Activated naive CD8-positive, alpha-beta T cell treated with anti-CD3 and anti-CD28 coated beads, Interleukin-2, amount 10 ng/mL, durations not matched to agents 7 days and 5 days (primary cell): ENCODE data around the gene NAA11. TPM values are rescaled to one million over a fixed set of nuclear protein-coding genes. Genes with fewer than 3 reads are reported as not detected.

Source experiments
- ATAC-seq: fragments of 150-1000 bp; cut with Tn5 transposase; one replicate; pipeline ENCODE4 v1.10.0; 2021; ENCODE audit warnings: low read depth, moderate library complexity
- POLR2A ChIA-PET: fragments of 350-600 bp; sonication (Branson Sonifier 250); formaldehyde crosslinking; loops from one replicate; lab custom pipeline; 2021; ENCODE audit warnings: antibody characterized with exemption; lab: Charles Lee
- DNase-seq: peaks from one replicate; pipeline ENCODE4 v3.0.0; 2021
- H3K27ac Mint-ChIP-seq: one replicate; pipeline ENCODE4 v1.8.0; 2022; ENCODE audit warnings: mild to moderate bottlenecking, mixed read lengths
- H3K27me3 Mint-ChIP-seq: one replicate; pipeline ENCODE4 v1.8.0; 2022; ENCODE audit warnings: mild to moderate bottlenecking, moderate library complexity, mixed read lengths
- H3K36me3 Mint-ChIP-seq: one replicate; pipeline ENCODE4 v1.8.0; 2021; ENCODE audit warnings: mild to moderate bottlenecking, mixed read lengths
- H3K4me1 Mint-ChIP-seq: one replicate; pipeline ENCODE4 v1.8.0; 2021; ENCODE audit warnings: mixed read lengths
- H3K4me3 Mint-ChIP-seq: one replicate; pipeline ENCODE4 v1.8.0; 2022; ENCODE audit warnings: mild to moderate bottlenecking, moderate library complexity, mixed read lengths
- H3K9me3 Mint-ChIP-seq: one replicate; pipeline ENCODE4 v1.8.0; 2021; ENCODE audit warnings: mixed read lengths
- total RNA-seq, 2 experiments: library from RNA; stranded (reverse); gene quantifications; one replicate each; pipeline ENCODE4 v1.2.3, GENCODE V29; 2021

NAA11 gene
- not detected for total RNA-seq

GRCh38 chr4:79325864-79326328 lies at the start of gene NAA11:
Gene NAA11 (minus strand): TSS chr4:79326061. CDS start chr4:79325877, 184 bp downstream.
- Mint-ChIP-seq H3K36me3 (no peaks in the 10 kb centered on the region), H3K4me3 (no peak within 1 kb of the TSS), H3K9me3 (no peaks in the 10 kb centered on the region), H3K4me1 (no peaks in the 10 kb centered on the region), H3K27ac (no peak within 1 kb of the TSS), H3K27me3 (no peaks in the 10 kb centered on the region)
- no peak for DNase-seq
- POLR2A ChIA-PET: no interaction called here
- ATAC-seq: no peak

- Mint-ChIP-seq H3K4me3 (no peak overlapping the region), H3K9me3 (no peaks in the 10 kb centered on the region), H3K36me3 (no peaks in the 10 kb centered on the region), H3K27me3 (no peaks in the 10 kb centered on the region), H3K4me1 (no peaks in the 10 kb centered on the region), H3K27ac (no peak overlapping the region)
- ATAC-seq: no peak
- DNase-seq: no peak
- POLR2A ChIA-PET: no interaction called here
Observed at GRCh38 chr4:79370026-79370425, 44.2 kb upstream of the NAA11 start.

- H3K4me3 Mint-ChIP-seq: no peak overlapping the region
- no peaks in the 10 kb centered on the region for H3K36me3 Mint-ChIP-seq
- POLR2A ChIA-PET: no interaction called here
- H3K27me3 Mint-ChIP-seq: no peaks in the 10 kb centered on the region
- DNase-seq: no peak
- H3K4me1 Mint-ChIP-seq: no peaks in the 10 kb centered on the region
- no peak overlapping the region for H3K27ac Mint-ChIP-seq
- no peak for ATAC-seq
- H3K9me3 Mint-ChIP-seq: no peaks in the 10 kb centered on the region
Observed at GRCh38 chr4:79367096-79367495, 41.2 kb upstream of the NAA11 start.

GRCh38 chr4:79366422-79366821 lies 40.6 kb upstream of the NAA11 start:
- Mint-ChIP-seq H3K4me3 (no peak overlapping the region), H3K36me3 (no peaks in the 10 kb centered on the region), H3K9me3 (no peaks in the 10 kb centered on the region), H3K4me1 (no peaks in the 10 kb centered on the region), H3K27me3 (no peaks in the 10 kb centered on the region), H3K27ac (no peak overlapping the region)
- POLR2A ChIA-PET: no interaction called here
- no peak for ATAC-seq
- no peak for DNase-seq

- ATAC-seq: no peak
- H3K9me3 Mint-ChIP-seq: no peaks in the 10 kb centered on the region
- POLR2A ChIA-PET: no interaction called here
- no peak overlapping the region for H3K27ac Mint-ChIP-seq
- H3K36me3 Mint-ChIP-seq: no peaks in the 10 kb centered on the region
- H3K27me3 Mint-ChIP-seq: no peaks in the 10 kb centered on the region
- no peak for DNase-seq
- no peaks in the 10 kb centered on the region for H3K4me1 Mint-ChIP-seq
- no peak overlapping the region for H3K4me3 Mint-ChIP-seq
Observed at GRCh38 chr4:79364061-79364460, 38.2 kb upstream of the NAA11 start.

- no peaks in the 10 kb centered on the region for H3K36me3 Mint-ChIP-seq
- H3K4me1 Mint-ChIP-seq: no peaks in the 10 kb centered on the region
- no peak for DNase-seq
- no peak for ATAC-seq
- H3K9me3 Mint-ChIP-seq: no peaks in the 10 kb centered on the region
- H3K27me3 Mint-ChIP-seq: no peaks in the 10 kb centered on the region
- POLR2A ChIA-PET: no interaction called here
- H3K27ac Mint-ChIP-seq: no peak overlapping the region
- no peak overlapping the region for H3K4me3 Mint-ChIP-seq
Observed at GRCh38 chr4:79362626-79363025, 36.8 kb upstream of the NAA11 start.

GRCh38 chr4:79360006-79360405 lies 34.1 kb upstream of the NAA11 start:
- POLR2A ChIA-PET: no interaction called here
- H3K27ac Mint-ChIP-seq: no peak overlapping the region
- no peaks in the 10 kb centered on the region for H3K4me1 Mint-ChIP-seq
- ATAC-seq: no peak
- no peak for DNase-seq
- no peak overlapping the region for H3K4me3 Mint-ChIP-seq
- no peaks in the 10 kb centered on the region for H3K9me3 Mint-ChIP-seq
- H3K27me3 Mint-ChIP-seq: no peaks in the 10 kb centered on the region
- H3K36me3 Mint-ChIP-seq: no peaks in the 10 kb centered on the region

GRCh38 chr4:79358438-79358837 lies 32.6 kb upstream of the NAA11 start:
- H3K27ac Mint-ChIP-seq: no peak overlapping the region

GRCh38 chr4:79357365-79357764 lies 31.5 kb upstream of the NAA11 start:
- H3K4me3 Mint-ChIP-seq: no peak overlapping the region
- no peak for ATAC-seq
- H3K36me3 Mint-ChIP-seq: no peaks in the 10 kb centered on the region
- no peak overlapping the region for H3K27ac Mint-ChIP-seq
- DNase-seq: no peak
- H3K27me3 Mint-ChIP-seq: no peaks in the 10 kb centered on the region
- H3K4me1 Mint-ChIP-seq: no peaks in the 10 kb centered on the region
- POLR2A ChIA-PET: no interaction called here
- H3K9me3 Mint-ChIP-seq: no peaks in the 10 kb centered on the region

More at GRCh38 chr4:79358438-79358837, 32.6 kb upstream of the NAA11 start:
- POLR2A ChIA-PET: no interaction called here
- H3K27me3 Mint-ChIP-seq: no peaks in the 10 kb centered on the region
- no peak overlapping the region for H3K4me3 Mint-ChIP-seq
- DNase-seq (no peak), ATAC-seq (no peak)
- H3K36me3 Mint-ChIP-seq: no peaks in the 10 kb centered on the region
- H3K4me1 Mint-ChIP-seq: no peaks in the 10 kb centered on the region
- H3K9me3 Mint-ChIP-seq: no peaks in the 10 kb centered on the region

GRCh38 chr4:79353075-79353474 lies 27.2 kb upstream of the NAA11 start:
- H3K36me3 Mint-ChIP-seq: no peaks in the 10 kb centered on the region
- H3K27me3 Mint-ChIP-seq: no peaks in the 10 kb centered on the region
- POLR2A ChIA-PET: no interaction called here
- peaks cover 2% of the 10 kb centered on the region for H3K9me3 Mint-ChIP-seq
- DNase-seq (no peak), ATAC-seq (no peak)
- no peaks in the 10 kb centered on the region for H3K4me1 Mint-ChIP-seq
- H3K27ac Mint-ChIP-seq: no peak overlapping the region
- no peak overlapping the region for H3K4me3 Mint-ChIP-seq

- ATAC-seq: no peak
- Mint-ChIP-seq H3K9me3 (peaks cover 7% of the 10 kb centered on the region), H3K4me3 (no peak overlapping the region), H3K27me3 (no peaks in the 10 kb centered on the region), H3K4me1 (no peaks in the 10 kb centered on the region), H3K36me3 (no peaks in the 10 kb centered on the region), H3K27ac (no peak overlapping the region)
- no peak for DNase-seq
- POLR2A ChIA-PET: no interaction called here
Observed at GRCh38 chr4:79348405-79348804, 22.5 kb upstream of the NAA11 start.

- no peaks in the 10 kb centered on the region for H3K36me3 Mint-ChIP-seq
- no peak overlapping the region for H3K4me3 Mint-ChIP-seq
- H3K27ac Mint-ChIP-seq: no peak overlapping the region
- peaks cover 12% of the 10 kb centered on the region for H3K9me3 Mint-ChIP-seq
- POLR2A ChIA-PET: no interaction called here
- no peaks in the 10 kb centered on the region for H3K27me3 Mint-ChIP-seq
- no peak for ATAC-seq
- DNase-seq: no peak
- H3K4me1 Mint-ChIP-seq: no peaks in the 10 kb centered on the region
Observed at GRCh38 chr4:79341893-79342653, 16.2 kb upstream of the NAA11 start.

GRCh38 chr4:79340568-79340967 lies 14.7 kb upstream of the NAA11 start:
- ATAC-seq (no peak), DNase-seq (no peak)
- Mint-ChIP-seq H3K4me3 (no peak overlapping the region), H3K9me3 (peaks cover 12% of the 10 kb centered on the region), H3K27ac (no peak overlapping the region), H3K36me3 (no peaks in the 10 kb centered on the region), H3K4me1 (no peaks in the 10 kb centered on the region), H3K27me3 (no peaks in the 10 kb centered on the region)
- POLR2A ChIA-PET: no interaction called here

- POLR2A ChIA-PET: no interaction called here
- Mint-ChIP-seq H3K27me3 (no peaks in the 10 kb centered on the region), H3K36me3 (no peaks in the 10 kb centered on the region), H3K4me1 (no peaks in the 10 kb centered on the region), H3K27ac (no peak overlapping the region), H3K9me3 (peaks cover 8% of the 10 kb centered on the region), H3K4me3 (no peak overlapping the region)
- ATAC-seq (no peak), DNase-seq (no peak)
Observed at GRCh38 chr4:79338148-79338547, 12.3 kb upstream of the NAA11 start.
